ENCODE results near the gene CCDC159. TPM values are rescaled to one million over a fixed set of nuclear protein-coding genes. Genes with fewer than 3 reads are reported as not detected.
"Not testable (repeated sequence)": the region's sequence is repeated elsewhere in the genome, so short reads cannot be mapped to it uniquely, and the experiment has no call there.

The CCDC159 gene
- total RNA-seq, 2 experiments from 2014 or later, result 36.2 to 40.7 TPM

DNA sequence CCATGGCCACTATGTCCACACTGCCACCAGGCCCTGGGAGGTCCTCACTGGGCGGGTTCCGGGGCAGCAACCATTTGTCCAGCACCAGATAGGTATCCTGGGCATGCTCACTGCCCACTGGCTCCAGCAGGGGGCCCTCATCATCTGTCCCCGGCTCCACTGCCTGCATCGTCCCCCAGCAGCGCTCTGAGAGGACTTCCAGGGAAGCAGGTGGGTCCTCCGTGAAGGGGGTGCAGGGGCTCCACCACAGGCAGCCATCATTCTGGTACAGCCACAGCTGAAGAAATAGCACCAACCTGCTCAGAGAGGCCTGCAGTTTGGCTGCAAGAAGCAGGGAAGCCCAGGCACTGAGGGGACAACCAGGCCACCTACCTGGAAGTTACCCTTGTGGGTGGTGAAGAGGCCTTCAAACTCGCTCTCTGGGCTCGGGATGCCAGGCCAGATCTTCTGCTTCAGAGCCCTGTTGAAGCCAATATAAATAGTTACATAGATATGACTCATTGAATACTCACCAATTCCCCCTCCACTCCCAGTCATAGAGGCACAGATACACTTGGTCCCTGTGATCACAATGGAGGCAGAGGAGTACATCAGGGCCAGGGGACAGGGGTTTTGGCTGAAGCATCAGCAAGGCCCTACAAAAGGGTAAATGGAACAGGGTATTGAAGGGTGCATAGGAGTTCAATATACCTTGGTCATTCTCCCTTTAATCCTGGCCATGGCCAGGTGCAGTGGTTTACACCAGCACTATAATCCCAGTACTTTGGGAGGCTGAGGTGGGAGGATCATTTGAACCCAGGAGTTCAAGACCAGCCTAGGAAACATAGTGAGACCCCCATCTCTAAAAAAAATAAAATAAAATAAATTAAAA, 32.2 kb downstream of the CCDC159 start:
- Mint-ChIP-seq H3K9me3 (no peaks in the 10 kb centered on the region), H3K27me3 (peaks cover 7% of the 10 kb centered on the region), H3K27ac (no peak overlapping the region), H3K36me3 (peaks cover 10% of the 10 kb centered on the region), H3K4me1 (peaks cover 29% of the 10 kb centered on the region), H3K4me3 (no peak overlapping the region)
- ATAC-seq (ENCODE audit: low read depth), result no peak
- POLR2A ChIA-PET, result interaction anchor here (0.7 kb wide), 1 partner anchor 102 kb away, joined by 3 read pairs; no protein-coding TSS in a partner anchor
- DNase-seq, result peak; percentile 48

DNA sequence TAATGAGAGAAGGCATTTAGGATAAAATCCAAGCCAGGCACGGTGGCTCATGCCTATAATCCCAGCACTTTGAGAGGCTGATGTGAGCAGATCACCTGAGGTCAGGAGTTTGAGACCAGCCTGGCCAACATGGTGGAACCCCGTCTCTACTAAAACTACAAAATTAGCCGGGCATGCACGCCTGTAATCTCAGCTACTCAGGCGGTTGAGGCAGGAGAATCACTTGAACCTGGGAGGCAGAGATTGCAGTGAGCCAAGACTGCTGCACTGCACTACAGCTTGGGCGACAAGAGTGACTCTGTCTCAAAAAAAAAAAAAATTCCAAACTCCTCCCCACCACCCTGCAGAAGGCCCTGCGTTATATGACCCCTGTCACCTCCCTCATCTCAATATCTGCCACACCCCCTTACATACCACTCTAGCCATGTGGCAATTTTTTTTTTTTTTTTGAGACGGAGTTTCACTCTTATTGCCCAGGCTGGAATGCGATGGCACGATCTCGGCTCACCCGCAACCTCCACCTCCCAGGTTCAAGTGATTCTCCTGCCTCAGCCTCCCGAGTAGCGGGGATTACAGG, 33.0 kb downstream of the CCDC159 start:
- not testable (repeated sequence) for H3K9me3 Mint-ChIP-seq; ATAC-seq (ENCODE audit: low read depth); H3K4me3 Mint-ChIP-seq; H3K27ac Mint-ChIP-seq; DNase-seq; H3K27me3 Mint-ChIP-seq
- Mint-ChIP-seq H3K36me3 (peaks cover 10% of the 10 kb centered on the region), H3K4me1 (peaks cover 29% of the 10 kb centered on the region)
- POLR2A ChIA-PET, result interaction anchor here (0.7 kb wide), 1 partner anchor 101 kb away, joined by 3 read pairs; no protein-coding TSS in a partner anchor

DNA sequence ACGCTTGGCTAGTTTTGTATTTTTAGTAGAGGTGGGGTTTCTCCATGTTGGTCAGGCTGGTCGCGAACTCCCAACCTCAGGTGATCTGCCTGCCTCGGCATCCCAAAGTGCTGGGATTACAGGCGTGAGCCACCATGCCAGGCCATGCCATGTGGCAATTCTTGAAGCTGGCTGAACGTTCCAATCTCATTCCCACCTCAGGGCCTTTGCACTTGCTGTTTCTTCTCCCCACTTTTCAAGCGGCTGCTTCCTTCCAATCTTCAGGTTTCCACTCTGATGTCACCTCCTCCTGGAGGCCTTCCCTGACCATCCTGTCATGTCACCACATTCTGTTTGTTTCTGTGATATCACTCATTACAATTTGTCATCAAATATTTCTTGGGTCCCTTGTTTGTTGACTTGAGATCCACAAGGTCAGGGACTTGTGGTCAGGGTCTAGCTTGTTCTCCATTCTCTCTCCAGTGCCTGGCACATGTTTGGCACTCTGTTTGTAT, 33.6 kb downstream of the CCDC159 start:
- POLR2A ChIA-PET, result interaction anchor here (1.5 kb wide), 1 partner anchor 41 kb away, joined by 4 read pairs; no protein-coding TSS in a partner anchor
- peaks cover 29% of the 10 kb centered on the region for H3K4me1 Mint-ChIP-seq
- no peaks in the 10 kb centered on the region for H3K9me3 Mint-ChIP-seq
- ATAC-seq (ENCODE audit: low read depth) (no peak), DNase-seq (no peak)
- peak overlapping the region; percentile 97 for H3K4me3 Mint-ChIP-seq
- H3K27me3 Mint-ChIP-seq, result peaks cover 15% of the 10 kb centered on the region
- peaks cover 10% of the 10 kb centered on the region for H3K36me3 Mint-ChIP-seq
- H3K27ac Mint-ChIP-seq, result peak overlapping the region; percentile 100

DNA sequence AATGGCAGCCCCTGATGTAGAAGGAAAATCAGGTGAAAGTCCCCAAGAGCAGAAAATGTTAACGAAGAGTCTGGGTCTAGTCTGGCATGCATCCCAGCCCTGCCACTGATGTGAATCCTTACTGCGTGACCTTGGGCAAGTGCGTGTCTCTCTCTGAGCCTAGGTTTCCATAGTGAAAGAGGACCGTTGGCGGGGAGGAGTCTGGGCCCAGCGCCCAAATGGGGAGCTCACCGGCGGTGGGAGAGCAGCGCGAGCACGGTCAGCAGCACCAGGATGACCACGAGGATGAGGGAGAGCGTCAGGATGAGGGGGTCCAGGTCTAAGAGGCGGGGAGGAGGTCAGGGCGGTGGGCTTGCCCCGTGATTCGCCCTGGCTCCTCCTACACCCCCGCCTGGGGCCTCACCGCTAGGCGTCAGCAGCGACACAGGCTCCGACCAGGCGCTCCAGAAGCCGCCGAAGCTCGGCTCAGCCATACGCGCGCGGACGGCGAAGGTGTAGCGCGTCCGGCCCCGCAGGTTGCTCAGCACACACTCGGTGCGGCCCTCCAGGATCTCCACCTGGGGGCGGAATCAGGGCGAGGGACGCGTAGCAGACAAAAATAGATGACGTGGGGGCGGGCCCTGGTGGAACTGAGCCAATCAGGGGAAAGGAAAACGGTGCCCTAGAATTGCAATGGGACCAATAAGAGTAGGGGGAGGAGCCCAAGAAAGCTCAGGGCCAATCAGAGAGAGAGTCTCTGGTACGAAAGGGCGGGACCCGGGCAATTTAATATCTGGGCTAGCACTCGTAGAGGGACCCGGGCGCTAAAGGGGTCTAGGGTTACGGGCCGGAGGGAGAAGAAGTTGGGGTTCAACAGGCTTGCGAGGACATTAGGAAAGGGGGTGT, 34.6 kb downstream of the CCDC159 start:
- H3K36me3 Mint-ChIP-seq, result peaks cover 10% of the 10 kb centered on the region
- H3K27ac Mint-ChIP-seq, result peak overlapping the region; percentile 100
- no peaks in the 10 kb centered on the region for H3K9me3 Mint-ChIP-seq
- peak; percentile 95 for DNase-seq
- POLR2A ChIA-PET, result interaction anchor here (0.5 to 2.2 kb wide), 23 partner anchors 10 to 420 kb away, joined by 3 to 18 read pairs (median 3); partner anchors contain the start of genes CCDC159, LDLR, ODAD3 and PRKCSH
- peaks cover 20% of the 10 kb centered on the region for H3K27me3 Mint-ChIP-seq
- H3K4me3 Mint-ChIP-seq, result peak overlapping the region; percentile 97
- peaks cover 29% of the 10 kb centered on the region for H3K4me1 Mint-ChIP-seq
- peak; percentile 82 for ATAC-seq (ENCODE audit: low read depth)

DNA sequence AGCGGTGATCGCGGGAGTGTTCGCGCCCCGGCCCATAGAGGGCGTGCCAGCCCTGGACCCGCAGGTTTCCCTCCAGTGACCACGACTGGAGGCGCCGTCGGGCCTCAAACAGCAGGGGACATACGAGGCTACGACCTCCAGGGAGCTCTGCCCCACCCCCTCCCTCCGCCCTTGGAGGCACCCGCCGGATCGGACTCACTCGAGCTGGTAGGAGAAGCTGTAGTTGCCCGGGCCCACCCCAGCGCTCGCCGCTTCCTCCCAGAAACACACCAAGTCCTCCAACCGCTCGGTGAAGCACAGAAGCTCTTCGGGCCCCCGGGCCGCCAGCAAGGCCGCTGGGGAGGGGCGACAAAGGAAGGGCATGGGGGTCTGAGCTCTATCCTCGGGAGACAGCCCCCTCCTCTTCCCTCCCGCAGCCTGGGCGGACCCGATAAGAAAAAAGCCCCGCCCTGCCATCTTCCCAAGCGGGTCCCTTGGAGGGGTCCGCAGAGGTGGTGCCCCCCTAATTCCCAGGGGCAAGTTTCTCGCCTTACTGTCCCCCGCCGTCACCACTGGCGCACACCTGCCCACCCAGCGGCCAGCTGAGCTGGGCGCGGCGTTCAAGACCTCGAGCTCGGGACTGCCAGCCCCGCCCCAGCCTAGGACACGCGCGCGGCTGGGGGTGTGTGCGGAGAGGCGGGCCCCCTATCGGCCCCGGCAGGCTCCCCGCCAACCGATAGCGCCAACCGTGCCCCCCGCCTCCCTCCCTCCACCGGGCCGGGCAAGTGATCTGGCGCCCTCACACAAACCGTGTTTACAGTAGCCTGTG, 36.8 kb downstream of the CCDC159 start:
- H3K9me3 Mint-ChIP-seq, result no peaks in the 10 kb centered on the region
- peak overlapping the region; percentile 97 for H3K4me3 Mint-ChIP-seq
- H3K36me3 Mint-ChIP-seq, result peaks cover 4% of the 10 kb centered on the region
- peaks cover 20% of the 10 kb centered on the region for H3K27me3 Mint-ChIP-seq
- DNase-seq, result peak; percentile 78
- POLR2A ChIA-PET, result interaction anchor here (0.5 to 1.8 kb wide), 6 partner anchors 9 to 1230 kb away, joined by 3 to 10 read pairs (median 4); partner anchors contain the start of gene SWSAP1
- H3K4me1 Mint-ChIP-seq, result peaks cover 26% of the 10 kb centered on the region
- ATAC-seq (ENCODE audit: low read depth), result no peak
- H3K27ac Mint-ChIP-seq, result peak overlapping the region; percentile 84

DNA sequence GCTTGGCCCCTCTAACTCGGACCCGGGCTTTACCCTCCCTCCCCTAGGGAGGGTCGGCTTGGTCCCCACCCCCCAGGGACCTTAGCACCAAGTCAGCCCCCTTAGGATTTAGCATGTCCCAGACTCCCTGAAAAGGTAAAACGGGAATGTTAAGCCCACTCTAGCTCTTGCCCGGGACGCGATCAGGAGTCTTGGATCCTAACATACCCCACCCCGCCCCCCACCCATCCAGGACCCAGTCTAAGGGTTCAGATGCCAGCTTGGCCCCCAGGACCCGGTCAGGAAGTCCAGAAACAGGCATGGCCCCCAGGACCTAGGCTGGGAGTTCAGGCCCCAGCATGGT, 37.4 kb downstream of the CCDC159 start:
- POLR2A ChIA-PET, result interaction anchor here (1.2 to 1.8 kb wide), 3 partner anchors 9 to 38 kb away, joined by 3 to 10 read pairs (median 5); partner anchors contain the start of gene SWSAP1
- peaks cover 20% of the 10 kb centered on the region for H3K27me3 Mint-ChIP-seq
- peaks cover 26% of the 10 kb centered on the region for H3K4me1 Mint-ChIP-seq
- no peaks in the 10 kb centered on the region for H3K9me3 Mint-ChIP-seq
- no peak overlapping the region for H3K4me3 Mint-ChIP-seq
- peaks cover 3% of the 10 kb centered on the region for H3K36me3 Mint-ChIP-seq
- DNase-seq (no peak), ATAC-seq (ENCODE audit: low read depth) (no peak)
- H3K27ac Mint-ChIP-seq, result no peak overlapping the region

DNA sequence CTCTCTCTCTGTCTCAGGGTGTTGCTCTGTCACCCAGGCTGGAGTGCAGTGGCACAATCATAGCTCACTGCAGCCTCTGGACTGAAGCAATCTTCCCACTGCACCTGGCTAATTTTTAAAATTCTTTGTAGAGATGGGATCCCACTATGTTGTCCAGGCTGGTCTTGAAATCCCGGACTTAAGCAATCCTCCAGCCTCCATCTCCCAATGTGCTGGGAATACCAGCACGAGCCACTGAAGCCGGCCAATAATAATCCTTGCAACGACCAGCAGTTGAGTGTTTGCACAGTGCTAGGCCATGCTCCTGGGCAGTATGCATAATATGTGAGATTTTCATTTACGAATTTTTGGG, 38.4 kb downstream of the CCDC159 start:
- Mint-ChIP-seq H3K27me3 (peaks cover 20% of the 10 kb centered on the region), H3K27ac (no peak overlapping the region), H3K4me1 (peaks cover 26% of the 10 kb centered on the region), H3K9me3 (no peaks in the 10 kb centered on the region), H3K36me3 (peaks cover 2% of the 10 kb centered on the region), H3K4me3 (peak overlapping the region; percentile 10)
- ATAC-seq (ENCODE audit: low read depth) (no peak), DNase-seq (no peak)
- POLR2A ChIA-PET, result no interaction called here

DNA sequence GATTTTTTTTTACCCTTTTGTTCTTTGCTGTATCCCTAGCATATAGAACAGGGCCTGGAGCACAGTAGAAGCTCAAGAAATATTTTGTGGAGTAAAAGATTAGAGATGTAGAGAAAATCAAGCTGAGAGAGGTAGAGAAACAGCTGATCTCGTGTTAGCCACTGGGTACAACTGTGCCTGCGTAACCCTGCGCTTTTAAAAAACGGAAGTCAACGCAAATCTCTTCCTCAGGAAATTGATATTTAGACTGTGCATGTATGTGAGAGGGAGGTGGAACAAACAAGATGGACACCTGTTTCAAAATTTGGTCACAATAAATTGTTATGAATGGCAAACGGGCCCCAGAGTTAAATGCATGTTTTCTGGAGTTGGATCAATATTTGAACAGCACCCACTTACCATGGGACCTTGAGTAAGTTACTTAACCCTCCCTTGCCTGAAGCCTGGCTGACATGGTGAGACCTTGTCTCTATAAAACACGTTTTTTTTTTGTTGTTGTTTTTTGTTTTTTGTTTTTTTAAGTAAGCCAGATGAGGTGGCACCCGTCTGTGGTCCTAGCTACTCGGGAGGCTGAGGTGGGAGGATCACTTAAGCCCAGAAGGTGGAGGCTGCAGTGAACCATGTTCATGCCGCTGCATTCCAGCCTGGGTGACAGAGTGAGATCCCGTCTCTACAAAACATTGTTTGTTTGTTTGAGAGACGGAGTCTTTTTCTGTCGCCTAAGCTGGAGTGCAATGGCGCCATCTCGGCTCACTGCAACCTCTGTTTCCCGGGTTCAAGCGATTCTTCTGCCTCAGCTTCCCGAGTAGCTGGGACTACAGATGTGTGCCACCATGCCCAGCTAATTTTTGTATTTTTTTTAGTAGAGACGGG, 41.1 kb downstream of the CCDC159 start:
- POLR2A ChIA-PET, result interaction anchor here (1.5 kb wide), 1 partner anchor 13 kb away, joined by 5 read pairs; the partner anchor contains the start of gene SWSAP1
- Mint-ChIP-seq H3K9me3 (no peaks in the 10 kb centered on the region), H3K36me3 (no peaks in the 10 kb centered on the region), H3K4me1 (peaks cover 13% of the 10 kb centered on the region), H3K27ac (no peak overlapping the region), H3K4me3 (no peak overlapping the region), H3K27me3 (peaks cover 20% of the 10 kb centered on the region)
- ATAC-seq (ENCODE audit: low read depth) (peak; percentile 66), DNase-seq (no peak)

DNA sequence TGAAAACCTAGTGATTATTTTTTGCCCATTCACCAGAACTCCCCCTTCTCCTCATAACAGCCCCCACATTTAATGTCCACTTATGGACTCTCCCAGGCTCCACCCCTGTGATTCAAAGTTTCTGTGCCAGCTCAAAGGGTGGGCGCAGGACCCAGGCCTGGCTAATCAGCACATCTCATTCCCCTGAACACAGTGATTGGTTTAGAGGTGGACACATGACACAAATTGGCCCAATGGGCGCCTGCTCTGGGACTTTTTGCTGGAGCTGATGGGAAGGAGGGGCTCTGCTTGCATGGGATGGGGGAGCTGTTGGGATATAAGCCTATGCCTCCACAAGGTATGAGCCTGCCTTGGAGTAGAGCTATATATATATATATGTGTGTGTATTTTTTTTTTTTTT, 44.0 kb downstream of the CCDC159 start:
- Mint-ChIP-seq H3K4me1 (peaks cover 11% of the 10 kb centered on the region), H3K4me3 (no peak overlapping the region), H3K27ac (no peak overlapping the region), H3K27me3 (peaks cover under 1% of the 10 kb centered on the region), H3K36me3 (no peaks in the 10 kb centered on the region), H3K9me3 (no peaks in the 10 kb centered on the region)
- POLR2A ChIA-PET, result interaction anchor here (0.6 to 1.8 kb wide), 2 partner anchors 9 to 43 kb away, joined by 3 to 11 read pairs; no protein-coding TSS in a partner anchor
- ATAC-seq (ENCODE audit: low read depth) (no peak), DNase-seq (no peak)

DNA sequence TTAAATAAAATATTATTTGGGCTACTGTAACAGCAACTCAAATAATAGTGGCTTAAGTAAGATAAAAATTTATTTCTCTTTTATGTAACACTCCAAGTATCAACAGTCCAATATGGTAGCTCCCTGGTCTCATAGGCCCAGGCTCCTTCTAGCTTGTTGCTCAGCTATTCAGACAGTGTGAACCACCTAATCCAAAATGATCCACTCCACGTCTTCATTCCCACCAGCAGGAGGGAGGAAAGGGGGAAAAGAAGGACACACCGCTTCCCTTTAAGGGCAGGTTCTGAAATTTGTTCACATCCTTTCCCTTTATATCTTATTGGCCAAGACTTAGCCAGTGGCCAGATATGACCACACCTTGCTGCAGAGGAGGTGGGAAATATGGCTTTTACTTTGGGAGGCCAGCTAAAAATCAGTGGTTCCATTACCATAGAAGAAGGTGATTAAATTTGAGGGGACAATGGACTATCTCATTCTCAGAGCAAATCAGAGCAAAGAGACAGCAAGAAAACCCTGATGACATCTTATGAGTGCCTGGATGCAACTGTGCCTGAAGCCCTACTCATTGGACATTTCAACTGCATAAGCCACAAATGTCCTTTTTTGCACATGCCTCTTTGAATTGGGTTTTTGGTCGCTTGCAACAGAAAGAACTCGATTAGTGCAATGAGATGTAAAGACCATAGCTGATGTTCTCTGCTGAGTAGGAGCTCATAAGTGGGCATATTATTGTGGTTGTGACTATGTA, 44.8 kb downstream of the CCDC159 start:
- POLR2A ChIA-PET, result interaction anchor here (0.6 to 1.8 kb wide), 3 partner anchors 10 to 43 kb away, joined by 3 to 11 read pairs (median 4); partner anchors contain the start of gene SWSAP1
- Mint-ChIP-seq H3K27ac (no peak overlapping the region), H3K27me3 (no peaks in the 10 kb centered on the region), H3K36me3 (no peaks in the 10 kb centered on the region), H3K4me3 (no peak overlapping the region), H3K9me3 (no peaks in the 10 kb centered on the region), H3K4me1 (peaks cover 11% of the 10 kb centered on the region)
- ATAC-seq (ENCODE audit: low read depth), result no peak
- DNase-seq, result no peak

DNA sequence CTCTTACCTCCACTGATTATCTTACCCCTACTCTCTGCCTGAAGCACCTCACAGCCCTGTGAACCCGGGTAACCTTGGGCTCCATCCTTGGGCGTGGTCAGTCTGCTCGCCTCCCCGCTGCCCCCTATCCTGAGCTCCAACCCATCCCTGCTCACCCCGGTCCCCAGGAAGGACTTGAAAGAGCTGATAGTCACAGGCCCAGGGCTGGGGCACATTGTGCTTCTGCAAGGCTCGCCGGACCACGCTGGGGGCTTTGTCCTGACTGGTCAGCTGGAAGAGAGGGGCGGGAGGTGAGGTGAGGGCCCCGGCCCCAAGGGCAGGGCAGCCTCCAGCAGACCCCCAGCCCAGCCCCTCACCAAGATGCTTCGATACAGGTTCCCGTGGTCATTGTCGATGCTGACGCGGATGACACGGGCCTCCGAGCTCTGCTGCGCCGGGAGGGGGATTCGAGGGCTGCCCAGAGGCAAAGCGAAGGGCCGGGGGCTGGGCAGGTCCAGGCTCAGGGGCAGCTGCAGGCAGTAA, 50.8 kb downstream of the CCDC159 start:
- Mint-ChIP-seq H3K4me3 (no peak overlapping the region), H3K4me1 (peaks cover 7% of the 10 kb centered on the region), H3K36me3 (no peaks in the 10 kb centered on the region), H3K27ac (no peak overlapping the region), H3K9me3 (no peaks in the 10 kb centered on the region), H3K27me3 (no peaks in the 10 kb centered on the region)
- DNase-seq (no peak), ATAC-seq (ENCODE audit: low read depth) (no peak)
- POLR2A ChIA-PET, result no interaction called here

Measured in activated naive CD8-positive, alpha-beta T cell treated with anti-CD3 and anti-CD28 coated beads, Interleukin-2, amount 10 ng/mL, durations not matched to agents 7 days and 5 days (primary cell).